CD4-positive, alpha-beta T cell (primary cell): Measurements from ENCODE around the gene GEMIN7. TPM values are rescaled to one million over a fixed set of nuclear protein-coding genes. Genes with fewer than 3 reads are reported as not detected.

Source experiments
- ATAC-seq: fragments of 200-7000 bp; cut with Tn5 transposase; one replicate; pipeline ENCODE4 v1.10.0; 2022; ENCODE audit warnings: mild to moderate bottlenecking; ENCODE audit not compliant: poor library complexity
- CTCF ChIA-PET: fragments of 350-600 bp; sonication (Branson Sonifier 250); formaldehyde crosslinking; loops from one replicate; lab custom pipeline; 2021; ENCODE audit warnings: antibody characterized with exemption, inconsistent platforms; lab: Charles Lee
- POLR2A ChIA-PET: fragments of 350-600 bp; sonication (Branson Sonifier 250); formaldehyde crosslinking; loops from one replicate; lab custom pipeline; 2021; ENCODE audit warnings: antibody characterized with exemption, inconsistent platforms; lab: Charles Lee
- DNase-seq, 14 experiments: peaks; one replicate each; pipeline ENCODE4 v3.0.0-alpha.2; 2013 to 2020; ENCODE audit warnings: mixed read lengths in 2 of 14
- H3K27ac ChIP-seq, 2 donors: one replicate each; pipeline versions ENCODE4 v1.5.1 to v1.7.0; 2013; ENCODE audit warnings: low read length in 2 of 2, low read depth in 1 of 2, mild to moderate bottlenecking in 1 of 2
- H3K27me3 ChIP-seq, 2 experiments: 1 replicate in 1 of 2; 2 replicates in 1 of 2; pipeline versions ENCODE4 v1.6.1 to v1.7.0; 2013; ENCODE audit warnings: low read length in 2 of 2, control low read depth in 1 of 2, mild to moderate bottlenecking in 1 of 2, moderate library complexity in 1 of 2; ENCODE audit not compliant: insufficient read depth in 2 of 2, control insufficient read depth in 1 of 2
- H3K36me3 ChIP-seq: one replicate; pipeline ENCODE4 v1.6.1; 2013; ENCODE audit warnings: low read length, control low read depth; ENCODE audit not compliant: insufficient read depth
- H3K4me1 ChIP-seq: one replicate; pipeline ENCODE4 v1.6.1; 2013; ENCODE audit warnings: low read length, control low read depth; ENCODE audit not compliant: insufficient read depth
- H3K4me3 ChIP-seq: one replicate; pipeline ENCODE4 v1.5.1; 2013; ENCODE audit warnings: mild to moderate bottlenecking, low read length, moderate library complexity
- H3K9me3 ChIP-seq, 2 experiments: 1 replicate in 1 of 2; 2 replicates in 1 of 2; pipeline versions ENCODE4 v1.6.1 to v1.7.0; 2013; ENCODE audit warnings: low read length in 2 of 2, mild to moderate bottlenecking in 2 of 2, control low read depth in 1 of 2, moderate library complexity in 1 of 2; ENCODE audit not compliant: control insufficient read depth in 1 of 2, insufficient read depth in 1 of 2
- H3K27ac Mint-ChIP-seq: one replicate; pipeline ENCODE4 v1.8.0; 2020; ENCODE audit warnings: mixed read lengths
- H3K27me3 Mint-ChIP-seq: one replicate; pipeline ENCODE4 v1.8.0; 2021; ENCODE audit warnings: mixed read lengths
- H3K36me3 Mint-ChIP-seq: one replicate; pipeline ENCODE4 v1.8.0; 2021; ENCODE audit warnings: low read depth, mixed read lengths
- H3K4me1 Mint-ChIP-seq: one replicate; pipeline ENCODE4 v1.8.0; 2021; ENCODE audit warnings: low read depth, mixed read lengths
- H3K4me3 Mint-ChIP-seq: one replicate; pipeline ENCODE4 v1.8.0; 2020; ENCODE audit warnings: mild to moderate bottlenecking, mixed read lengths
- H3K9me3 Mint-ChIP-seq: one replicate; pipeline ENCODE4 v1.8.0; 2020; ENCODE audit warnings: mixed read lengths
- intact Hi-C, 2 experiments: fragments of 100-400 bp; cut with DNase I in 1 of 2; cut with micrococcal nuclease in 1 of 2; formaldehyde crosslinking; loops; one replicate each; pipeline versions ENCODE4 v1.15.1 to v1.9.0; 2023 to 2025; cut with DNase I, micrococcal nuclease
- total RNA-seq, 174 experiments: library from RNA in 2 of 174; stranded (reverse) in 2 of 174; gene quantifications; one replicate each; pipeline ENCODE4 v1.2.3 and lab custom pipeline; 2021 to 2026
- TF ChIP-seq, protein P1 (sequence below): fragments of 200-600 bp; IDR thresholded peaks from one replicate; pipeline ENCODE4 v1.8.0; 2022; ENCODE audit warnings: antibody characterized with exemption, mild to moderate bottlenecking

GEMIN7 gene
- total RNA-seq, 2 experiments from 2014 or later: 4.0 to 4.8 TPM

DNA sequence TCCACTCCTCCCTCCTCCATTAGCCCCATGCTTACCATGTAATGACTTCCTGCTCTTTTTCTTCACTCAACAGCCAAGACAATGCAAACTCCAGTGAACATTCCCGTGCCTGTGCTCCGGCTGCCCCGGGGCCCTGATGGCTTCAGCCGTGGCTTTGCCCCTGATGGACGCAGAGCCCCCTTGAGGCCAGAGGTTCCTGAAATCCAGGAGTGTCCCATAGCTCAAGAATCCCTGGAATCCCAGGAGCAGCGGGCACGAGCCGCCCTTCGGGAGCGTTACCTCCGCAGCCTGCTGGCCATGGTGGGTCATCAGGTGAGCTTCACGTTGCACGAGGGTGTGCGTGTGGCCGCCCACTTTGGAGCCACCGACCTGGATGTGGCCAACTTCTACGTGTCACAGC is 11.0 kb downstream of the GEMIN7 start:
- no peaks in the 10 kb centered on the region for H3K9me3 Mint-ChIP-seq
- H3K27me3 ChIP-seq: no peaks in the 10 kb centered on the region
- TF ChIP-seq, protein P1, sequence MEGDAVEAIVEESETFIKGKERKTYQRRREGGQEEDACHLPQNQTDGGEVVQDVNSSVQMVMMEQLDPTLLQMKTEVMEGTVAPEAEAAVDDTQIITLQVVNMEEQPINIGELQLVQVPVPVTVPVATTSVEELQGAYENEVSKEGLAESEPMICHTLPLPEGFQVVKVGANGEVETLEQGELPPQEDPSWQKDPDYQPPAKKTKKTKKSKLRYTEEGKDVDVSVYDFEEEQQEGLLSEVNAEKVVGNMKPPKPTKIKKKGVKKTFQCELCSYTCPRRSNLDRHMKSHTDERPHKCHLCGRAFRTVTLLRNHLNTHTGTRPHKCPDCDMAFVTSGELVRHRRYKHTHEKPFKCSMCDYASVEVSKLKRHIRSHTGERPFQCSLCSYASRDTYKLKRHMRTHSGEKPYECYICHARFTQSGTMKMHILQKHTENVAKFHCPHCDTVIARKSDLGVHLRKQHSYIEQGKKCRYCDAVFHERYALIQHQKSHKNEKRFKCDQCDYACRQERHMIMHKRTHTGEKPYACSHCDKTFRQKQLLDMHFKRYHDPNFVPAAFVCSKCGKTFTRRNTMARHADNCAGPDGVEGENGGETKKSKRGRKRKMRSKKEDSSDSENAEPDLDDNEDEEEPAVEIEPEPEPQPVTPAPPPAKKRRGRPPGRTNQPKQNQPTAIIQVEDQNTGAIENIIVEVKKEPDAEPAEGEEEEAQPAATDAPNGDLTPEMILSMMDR: no peak
- CTCF ChIA-PET: interaction anchor here (1.4 kb wide), 1 partner anchor 31 kb away, joined by 5 read pairs; no protein-coding TSS in a partner anchor
- H3K4me1 ChIP-seq: peaks cover 68% of the 10 kb centered on the region
- no peak overlapping the region for H3K27ac ChIP-seq
- H3K4me3 ChIP-seq: no peak overlapping the region
- H3K9me3 ChIP-seq: no peaks in the 10 kb centered on the region
- peaks cover 18% of the 10 kb centered on the region for H3K36me3 ChIP-seq
- H3K4me3 Mint-ChIP-seq: no peak overlapping the region
- H3K27me3 Mint-ChIP-seq: no peaks in the 10 kb centered on the region
- H3K4me1 Mint-ChIP-seq: peaks cover 48% of the 10 kb centered on the region
- no peak overlapping the region for H3K27ac Mint-ChIP-seq
- H3K36me3 Mint-ChIP-seq: peaks cover 40% of the 10 kb centered on the region
- POLR2A ChIA-PET: no interaction called here
- ATAC-seq (no peak), DNase-seq (peak in 1 of 14 experiments; percentile 25)
- intact Hi-C loops: loop anchor here (5.0 kb wide), 5 partner anchors 37 to 492 kb away; partner anchors contain the start of genes BLOC1S3 (in 1 of the 2), CLPTM1 (in 1 of the 2), MARK4 (in 1 of the 2) and OPA3 (in 1 of the 2)

DNA sequence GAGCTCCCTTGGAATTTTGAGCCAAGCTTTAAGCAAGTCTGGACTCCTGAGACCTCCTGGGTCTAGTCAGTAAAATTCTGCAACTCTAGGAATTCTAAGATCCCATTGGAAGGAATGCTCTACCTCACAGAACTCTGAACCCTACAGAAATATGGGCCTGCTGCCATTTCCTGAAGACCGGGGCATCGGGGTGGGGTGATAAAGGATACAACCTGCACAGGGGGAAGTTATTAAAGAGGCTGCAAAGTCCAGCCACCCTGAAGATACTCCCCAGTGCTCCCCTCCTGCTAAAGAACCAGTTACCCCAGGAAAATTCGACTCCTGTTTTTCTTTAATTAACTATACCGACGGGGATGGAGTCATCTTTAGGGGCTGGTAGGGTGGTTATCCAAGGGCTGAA is 11.5 kb downstream of the GEMIN7 start:
- CTCF ChIA-PET: no interaction called here
- Histone ChIP-seq H3K4me1 (peaks cover 74% of the 10 kb centered on the region), H3K36me3 (peaks cover 18% of the 10 kb centered on the region), H3K9me3 (no peaks in the 10 kb centered on the region), H3K27ac (no peak overlapping the region), H3K4me3 (no peak overlapping the region), H3K27me3 (no peaks in the 10 kb centered on the region)
- H3K36me3 Mint-ChIP-seq: peaks cover 36% of the 10 kb centered on the region
- no peak for DNase-seq
- intact Hi-C loops: loop anchor here (1.0 to 5.0 kb wide), 6 partner anchors 37 to 492 kb away; partner anchors contain the start of genes BLOC1S3 (in 1 of the 2), CLPTM1 (in 1 of the 2), MARK4 (in 1 of the 2) and OPA3 (in 1 of the 2)
- H3K4me3 Mint-ChIP-seq: peak overlapping the region; percentile 7
- H3K9me3 Mint-ChIP-seq: no peaks in the 10 kb centered on the region
- ATAC-seq: no peak
- TF ChIP-seq, protein P1: no peak
- H3K27ac Mint-ChIP-seq: no peak overlapping the region
- no peaks in the 10 kb centered on the region for H3K27me3 Mint-ChIP-seq
- POLR2A ChIA-PET: interaction anchor here (1.4 kb wide), 1 partner anchor 15 kb away, joined by 9 read pairs; the partner anchor contains the start of gene ZNF296
- H3K4me1 Mint-ChIP-seq: peaks cover 51% of the 10 kb centered on the region

DNA sequence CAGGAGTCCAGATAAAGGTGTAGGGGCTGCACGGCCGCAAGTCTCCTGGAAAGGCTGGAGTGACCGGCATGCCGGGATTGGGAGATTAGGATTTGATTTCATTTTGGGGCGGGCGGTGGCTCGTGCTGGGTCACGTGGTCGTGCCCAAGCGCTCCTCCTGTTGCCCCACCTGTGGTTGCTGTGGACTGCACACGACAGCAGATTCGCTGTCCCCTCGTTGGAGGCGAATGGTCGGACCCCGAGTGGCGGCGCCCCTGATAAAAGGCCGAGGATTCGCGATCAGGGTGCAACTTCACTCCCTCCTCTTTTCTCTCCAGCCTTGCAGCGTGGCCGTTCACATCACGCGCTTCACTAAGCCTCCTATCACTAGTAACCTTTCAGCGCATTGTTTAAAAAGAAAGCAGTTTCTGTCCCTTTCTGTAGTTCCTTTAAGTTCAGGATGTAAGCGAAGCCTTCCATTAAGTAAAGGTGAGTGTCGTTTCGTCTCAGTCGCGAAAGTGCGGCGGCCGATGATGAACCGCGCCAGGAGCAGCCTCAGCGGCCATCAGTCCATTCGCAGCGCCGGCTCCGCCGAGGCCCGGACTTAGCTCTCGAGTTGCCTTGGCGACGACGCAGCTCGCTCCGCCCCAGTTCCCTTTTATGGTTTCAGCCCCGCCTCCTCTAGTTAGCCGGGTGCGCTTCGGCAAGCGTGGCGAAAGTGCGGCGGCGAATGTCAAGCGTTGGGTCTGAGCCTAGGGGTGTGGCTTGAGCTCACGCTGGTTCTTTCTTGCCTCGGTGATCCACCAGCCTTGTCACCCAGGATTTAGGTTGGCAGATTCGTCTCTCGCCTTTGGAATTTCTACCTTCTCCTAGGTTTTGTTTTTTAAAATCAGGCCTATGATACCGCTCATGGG is 12.2 kb downstream of the GEMIN7 start:
- TF ChIP-seq, protein P1: no peak
- ChIA-PET CTCF (interaction anchor here (0.7 to 2.7 kb wide), 6 partner anchors 12 to 348 kb away, joined by 3 to 15 read pairs (median 4); partner anchors contain the start of genes GEMIN7 and TRAPPC6A), POLR2A (interaction anchor here (0.7 to 2.9 kb wide), 15 partner anchors 12 to 1628 kb away, joined by 3 to 81 read pairs (median 9); partner anchors contain the start of genes BLOC1S3, CLASRP, GEMIN7 and RELB)
- Mint-ChIP-seq H3K36me3 (peaks cover 33% of the 10 kb centered on the region), H3K4me1 (peaks cover 58% of the 10 kb centered on the region), H3K9me3 (no peaks in the 10 kb centered on the region), H3K27me3 (no peaks in the 10 kb centered on the region), H3K27ac (peak overlapping the region; percentile 97), H3K4me3 (peak overlapping the region; percentile 93)
- intact Hi-C loops: loop anchor here (1.0 to 5.0 kb wide), 6 partner anchors 36 to 491 kb away; partner anchors contain the start of genes BLOC1S3 (in 1 of the 2), CLPTM1 (in 1 of the 2), MARK4 (in 1 of the 2) and OPA3 (in 1 of the 2)
- peak; percentile 90 to 98 (median 97) for DNase-seq
- peaks cover 21% of the 10 kb centered on the region for H3K36me3 ChIP-seq
- H3K27me3 ChIP-seq: no peaks in the 10 kb centered on the region
- no peaks in the 10 kb centered on the region for H3K9me3 ChIP-seq
- peak; percentile 76 for ATAC-seq
- peaks cover 80% of the 10 kb centered on the region for H3K4me1 ChIP-seq
- H3K4me3 ChIP-seq: peak overlapping the region; percentile 97
- peak overlapping the region; percentile 63 to 64 for H3K27ac ChIP-seq
